ENCODE measurements around the gene MCC. TPM values are rescaled to one million over a fixed set of nuclear protein-coding genes. Genes with fewer than 3 reads are reported as not detected.
A peak's percentile ranks its signal among the peaks of the same experiment; 100 is the strongest.

The MCC gene
- polyA plus RNA-seq, 4 donors = 0.45 to 3.5 (median 1.6) TPM

- DNase-seq (no peak), FAIRE-seq (no peak)
- WGBS, 3 donors = 68 to 86% (median 85%) methylated on average over 5 of the region's 5 CpGs
- Histone ChIP-seq H3K27me3 (ENCODE audit: control insufficient read depth in 3 of 3, insufficient read depth in 3 of 3, low read length in 3 of 3) (peaks cover 0 to 8% (median 0%) of the 10 kb centered on the region in 3 donors), H3K4me1 (ENCODE audit: control insufficient read depth in 3 of 3, insufficient read depth in 2 of 3, low read depth in 1 of 3, low read length in 2 of 3) (no peaks in the 10 kb centered on the region), H3K4me3 (ENCODE audit: low read depth in 1 of 3, low read length in 3 of 3) (no peak overlapping the region), H3K27ac (ENCODE audit: low read depth in 1 of 3, low read length in 2 of 3) (no peak overlapping the region), H3K36me3 (ENCODE audit: control insufficient read depth in 3 of 3, insufficient read depth in 2 of 3, low read depth in 1 of 3, low read length in 3 of 3) (peaks cover 0 to 9% (median 2%) of the 10 kb centered on the region in 3 donors), H3K9me3 (ENCODE audit: control insufficient read depth in 2 of 2, insufficient read depth in 1 of 2, low read depth in 1 of 2, low read length in 1 of 2) (no peaks in the 10 kb centered on the region)
These were observed 431.3 kb downstream of the MCC start for GRCh38 chr5:113056988-113057387.

- Histone ChIP-seq H3K27me3 (ENCODE audit: control insufficient read depth in 3 of 3, insufficient read depth in 3 of 3, low read length in 3 of 3) (peaks cover 0 to 5% (median 0%) of the 10 kb centered on the region in 3 donors), H3K4me1 (ENCODE audit: control insufficient read depth in 3 of 3, insufficient read depth in 2 of 3, low read depth in 1 of 3, low read length in 2 of 3) (no peaks in the 10 kb centered on the region), H3K4me3 (ENCODE audit: low read depth in 1 of 3, low read length in 3 of 3) (no peak overlapping the region), H3K9me3 (ENCODE audit: control insufficient read depth in 2 of 2, insufficient read depth in 1 of 2, low read depth in 1 of 2, low read length in 1 of 2) (no peaks in the 10 kb centered on the region), H3K36me3 (ENCODE audit: control insufficient read depth in 3 of 3, insufficient read depth in 2 of 3, low read depth in 1 of 3, low read length in 3 of 3) (peaks cover 0 to 9% (median 2%) of the 10 kb centered on the region in 3 donors), H3K27ac (ENCODE audit: low read depth in 1 of 3, low read length in 2 of 3) (no peak overlapping the region)
- no peak for DNase-seq
- 90 to 95% (median 95%) methylated on average over 11 of the region's 11 CpGs for WGBS, 3 donors
- FAIRE-seq = no peak
These were observed 433.4 kb downstream of the MCC start for GRCh38 chr5:113054899-113055298.

GRCh38 chr5:113053511-113053995 lies 434.7 kb downstream of the MCC start:
- Histone ChIP-seq H3K27me3 (ENCODE audit: control insufficient read depth in 3 of 3, insufficient read depth in 3 of 3, low read length in 3 of 3) (peaks cover 0 to 5% (median 0%) of the 10 kb centered on the region in 3 donors), H3K9me3 (ENCODE audit: control insufficient read depth in 2 of 2, insufficient read depth in 1 of 2, low read depth in 1 of 2, low read length in 1 of 2) (no peaks in the 10 kb centered on the region), H3K27ac (ENCODE audit: low read depth in 1 of 3, low read length in 2 of 3) (no peak overlapping the region), H3K4me1 (ENCODE audit: control insufficient read depth in 3 of 3, insufficient read depth in 2 of 3, low read depth in 1 of 3, low read length in 2 of 3) (no peaks in the 10 kb centered on the region), H3K4me3 (ENCODE audit: low read depth in 1 of 3, low read length in 3 of 3) (no peak overlapping the region), H3K36me3 (ENCODE audit: control insufficient read depth in 3 of 3, insufficient read depth in 2 of 3, low read depth in 1 of 3, low read length in 3 of 3) (peaks cover 0 to 9% (median 2%) of the 10 kb centered on the region in 3 donors)
- no peak for DNase-seq
- WGBS, 3 donors = 81 to 85% (median 85%) methylated on average over 9 of the region's 9 CpGs
- FAIRE-seq = no peak

GRCh38 chr5:113052041-113052795 lies 436.0 kb downstream of the MCC start:
- DNase-seq (no peak), FAIRE-seq (no peak)
- 73 to 81% (median 76%) methylated on average over 10 of the region's 10 CpGs for WGBS, 3 donors
- H3K9me3 ChIP-seq (ENCODE audit: control insufficient read depth in 2 of 2, insufficient read depth in 1 of 2, low read depth in 1 of 2, low read length in 1 of 2) = no peaks in the 10 kb centered on the region
- H3K4me1 ChIP-seq (ENCODE audit: control insufficient read depth in 3 of 3, insufficient read depth in 2 of 3, low read depth in 1 of 3, low read length in 2 of 3) = peaks cover 0 to 7% (median 0%) of the 10 kb centered on the region in 3 donors
- peaks cover 0 to 9% (median 2%) of the 10 kb centered on the region in 3 donors for H3K36me3 ChIP-seq (ENCODE audit: control insufficient read depth in 3 of 3, insufficient read depth in 2 of 3, low read depth in 1 of 3, low read length in 3 of 3)
- H3K27ac ChIP-seq (ENCODE audit: low read depth in 1 of 3, low read length in 2 of 3) = no peak overlapping the region
- peaks cover 0 to 5% (median 0%) of the 10 kb centered on the region in 3 donors for H3K27me3 ChIP-seq (ENCODE audit: control insufficient read depth in 3 of 3, insufficient read depth in 3 of 3, low read length in 3 of 3)
- H3K4me3 ChIP-seq (ENCODE audit: low read depth in 1 of 3, low read length in 3 of 3) = no peak overlapping the region

GRCh38 chr5:113050721-113051382 lies 437.4 kb downstream of the MCC start:
- DNase-seq (no peak), FAIRE-seq (no peak)
- peak overlapping the region in 1 of 3 donors; percentile 55 for H3K27ac ChIP-seq (ENCODE audit: low read depth in 1 of 3, low read length in 2 of 3)
- H3K4me1 ChIP-seq (ENCODE audit: control insufficient read depth in 3 of 3, insufficient read depth in 2 of 3, low read depth in 1 of 3, low read length in 2 of 3) = peaks cover 0 to 11% (median 0%) of the 10 kb centered on the region in 3 donors
- H3K36me3 ChIP-seq (ENCODE audit: control insufficient read depth in 3 of 3, insufficient read depth in 2 of 3, low read depth in 1 of 3, low read length in 3 of 3) = peaks cover 0 to 9% (median 0%) of the 10 kb centered on the region in 3 donors
- H3K27me3 ChIP-seq (ENCODE audit: control insufficient read depth in 3 of 3, insufficient read depth in 3 of 3, low read length in 3 of 3) = peaks cover 0 to 5% (median 0%) of the 10 kb centered on the region in 3 donors
- WGBS, 3 donors = 52 to 71% (median 62%) methylated on average over 9 of the region's 9 CpGs
- H3K4me3 ChIP-seq (ENCODE audit: low read depth in 1 of 3, low read length in 3 of 3) = no peak overlapping the region
- no peaks in the 10 kb centered on the region for H3K9me3 ChIP-seq (ENCODE audit: control insufficient read depth in 2 of 2, insufficient read depth in 1 of 2, low read depth in 1 of 2, low read length in 1 of 2)

- no peaks in the 10 kb centered on the region for H3K36me3 ChIP-seq (ENCODE audit: control insufficient read depth in 3 of 3, insufficient read depth in 2 of 3, low read depth in 1 of 3, low read length in 3 of 3)
- WGBS, 3 donors = 91 to 96% (median 95%) methylated on average over 10 of the region's 10 CpGs
These were observed 439.3 kb downstream of the MCC start for GRCh38 chr5:113048931-113049330.

GRCh38 chr5:113047733-113048652 lies 440.3 kb downstream of the MCC start:
- Histone ChIP-seq H3K4me3 (ENCODE audit: low read depth in 1 of 3, low read length in 3 of 3) (no peak overlapping the region), H3K9me3 (ENCODE audit: control insufficient read depth in 2 of 2, insufficient read depth in 1 of 2, low read depth in 1 of 2, low read length in 1 of 2) (no peaks in the 10 kb centered on the region), H3K27me3 (ENCODE audit: control insufficient read depth in 3 of 3, insufficient read depth in 3 of 3, low read length in 3 of 3) (peaks cover 0 to 5% (median 0%) of the 10 kb centered on the region in 3 donors), H3K36me3 (ENCODE audit: control insufficient read depth in 3 of 3, insufficient read depth in 2 of 3, low read depth in 1 of 3, low read length in 3 of 3) (peaks cover 0 to 3% (median 0%) of the 10 kb centered on the region in 3 donors), H3K4me1 (ENCODE audit: control insufficient read depth in 3 of 3, insufficient read depth in 2 of 3, low read depth in 1 of 3, low read length in 2 of 3) (peaks cover 0 to 11% (median 0%) of the 10 kb centered on the region in 3 donors), H3K27ac (ENCODE audit: low read depth in 1 of 3, low read length in 2 of 3) (peak overlapping the region in 1 of 3 donors; percentile 19)
- FAIRE-seq (no peak), DNase-seq (peak; percentile 48 to 58)
- WGBS, 3 donors = 43 to 65% (median 56%) methylated on average over 11 of the region's 11 CpGs

More at GRCh38 chr5:113048931-113049330, 439.3 kb downstream of the MCC start:
- Histone ChIP-seq H3K4me1 (ENCODE audit: control insufficient read depth in 3 of 3, insufficient read depth in 2 of 3, low read depth in 1 of 3, low read length in 2 of 3) (peaks cover 0 to 11% (median 0%) of the 10 kb centered on the region in 3 donors), H3K27me3 (ENCODE audit: control insufficient read depth in 3 of 3, insufficient read depth in 3 of 3, low read length in 3 of 3) (peaks cover 0 to 5% (median 0%) of the 10 kb centered on the region in 3 donors), H3K9me3 (ENCODE audit: control insufficient read depth in 2 of 2, insufficient read depth in 1 of 2, low read depth in 1 of 2, low read length in 1 of 2) (no peaks in the 10 kb centered on the region), H3K4me3 (ENCODE audit: low read depth in 1 of 3, low read length in 3 of 3) (no peak overlapping the region), H3K27ac (ENCODE audit: low read depth in 1 of 3, low read length in 2 of 3) (no peak overlapping the region)
- no peak for DNase-seq
- no peak for FAIRE-seq

All from small intestine (tissue), 7 donors.